SIG-M5 treated with dmso at 0.1 percent for 504 hours (cell line): Measurements from ENCODE around the gene SHC4.

Source experiments
- DNase-seq: peaks from one replicate; lab custom pipeline; 2025; ENCODE audit not compliant: unreplicated experiment; lab: John Stamatoyannopoulos, UW

Gene SHC4

GRCh38 chr15:48968066-48968465, 4.3 kb upstream of the SHC4 start:
- no peak for DNase-seq

- DNase-seq = no peak
Measured at GRCh38 chr15:48967336-48967735, 3.6 kb upstream of the SHC4 start.

GRCh38 chr15:48966595-48967301, 3.0 kb upstream of the SHC4 start:
- DNase-seq = peak; percentile 61

GRCh38 chr15:48965972-48966371, 2.3 kb upstream of the SHC4 start:
- DNase-seq = peak; percentile 51

- DNase-seq = no peak
Measured at GRCh38 chr15:48964898-48965297, 1.2 kb upstream of the SHC4 start.

GRCh38 chr15:48962662-48963523, 826 bp downstream of the SHC4 start:
- no peak for DNase-seq

GRCh38 chr15:48955967-48956366, 7.8 kb downstream of the SHC4 start:
- DNase-seq = no peak

GRCh38 chr15:48955370-48955769, 8.3 kb downstream of the SHC4 start:
- no peak for DNase-seq

- no peak for DNase-seq
Measured at GRCh38 chr15:48954538-48954937, 9.2 kb downstream of the SHC4 start.

- DNase-seq = no peak
Measured at GRCh38 chr15:48946840-48947187, 16.9 kb downstream of the SHC4 start.

GRCh38 chr15:48946074-48946839, 17.5 kb downstream of the SHC4 start:
- DNase-seq = no peak

- DNase-seq = no peak
Measured at GRCh38 chr15:48945386-48945785, 18.3 kb downstream of the SHC4 start.

- no peak for DNase-seq
Measured at GRCh38 chr15:48941904-48942303, 21.8 kb downstream of the SHC4 start.

- DNase-seq = no peak
Measured at GRCh38 chr15:48940508-48940907, 23.2 kb downstream of the SHC4 start.

GRCh38 chr15:48939648-48940047, 24.1 kb downstream of the SHC4 start:
- no peak for DNase-seq

- DNase-seq = no peak
Measured at GRCh38 chr15:48937886-48938285, 25.8 kb downstream of the SHC4 start.

GRCh38 chr15:48936666-48937065, 27.1 kb downstream of the SHC4 start:
- DNase-seq = no peak

- DNase-seq = no peak
Measured at GRCh38 chr15:48935236-48935635, 28.5 kb downstream of the SHC4 start.

GRCh38 chr15:48930735-48931134, 33.0 kb downstream of the SHC4 start:
- DNase-seq = no peak

GRCh38 chr15:48929661-48930060, 34.1 kb downstream of the SHC4 start:
- DNase-seq = no peak

- DNase-seq = no peak
Measured at GRCh38 chr15:48928877-48929538, 34.7 kb downstream of the SHC4 start.
